ENCODE measurements around the gene EYA3. TPM values are rescaled to one million over a fixed set of nuclear protein-coding genes. Genes with fewer than 3 reads are reported as not detected.

The EYA3 gene
- total RNA-seq, 4 donors from 2014 or later = 8.4 to 14.5 (median 9.6) TPM

DNA sequence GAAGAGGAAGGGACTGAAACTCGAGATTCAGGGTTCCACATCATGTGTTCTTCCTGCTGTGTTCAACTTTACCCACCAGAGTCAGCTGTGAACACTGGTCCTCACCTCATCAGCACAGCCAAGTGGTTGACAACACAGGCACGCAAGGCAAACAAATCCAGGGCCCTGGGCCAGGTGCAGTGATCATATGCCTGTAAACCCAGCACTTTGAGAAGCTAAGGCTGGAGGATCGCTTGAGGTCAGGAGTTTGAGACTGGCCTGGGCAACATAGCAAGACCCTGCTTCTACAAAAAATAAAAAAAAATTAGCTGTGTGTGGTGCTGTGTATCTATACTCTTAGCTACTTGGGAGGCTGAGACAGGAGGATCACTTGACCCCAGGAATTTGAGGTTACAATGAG lies 137.0 kb downstream of the EYA3 start:
- Histone ChIP-seq H3K9me3 (no peaks in the 10 kb centered on the region), H3K27me3 (no peaks in the 10 kb centered on the region), H3K36me3 (no peaks in the 10 kb centered on the region), H3K4me3 (no peak overlapping the region), H3K4me1 (no peaks in the 10 kb centered on the region), H3K27ac (no peak overlapping the region)
- TF ChIP-seq, protein P1, sequence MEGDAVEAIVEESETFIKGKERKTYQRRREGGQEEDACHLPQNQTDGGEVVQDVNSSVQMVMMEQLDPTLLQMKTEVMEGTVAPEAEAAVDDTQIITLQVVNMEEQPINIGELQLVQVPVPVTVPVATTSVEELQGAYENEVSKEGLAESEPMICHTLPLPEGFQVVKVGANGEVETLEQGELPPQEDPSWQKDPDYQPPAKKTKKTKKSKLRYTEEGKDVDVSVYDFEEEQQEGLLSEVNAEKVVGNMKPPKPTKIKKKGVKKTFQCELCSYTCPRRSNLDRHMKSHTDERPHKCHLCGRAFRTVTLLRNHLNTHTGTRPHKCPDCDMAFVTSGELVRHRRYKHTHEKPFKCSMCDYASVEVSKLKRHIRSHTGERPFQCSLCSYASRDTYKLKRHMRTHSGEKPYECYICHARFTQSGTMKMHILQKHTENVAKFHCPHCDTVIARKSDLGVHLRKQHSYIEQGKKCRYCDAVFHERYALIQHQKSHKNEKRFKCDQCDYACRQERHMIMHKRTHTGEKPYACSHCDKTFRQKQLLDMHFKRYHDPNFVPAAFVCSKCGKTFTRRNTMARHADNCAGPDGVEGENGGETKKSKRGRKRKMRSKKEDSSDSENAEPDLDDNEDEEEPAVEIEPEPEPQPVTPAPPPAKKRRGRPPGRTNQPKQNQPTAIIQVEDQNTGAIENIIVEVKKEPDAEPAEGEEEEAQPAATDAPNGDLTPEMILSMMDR (IDR thresholded peaks at IDR 0.05) = no peak
- TF ChIP-seq POLR2A (IDR thresholded peaks at IDR 0.05) (no peak), EP300 (IDR thresholded peaks at IDR 0.05) (no peak), POLR2AphosphoS5 (IDR thresholded peaks at IDR 0.05) (no peak)
- no peak for ATAC-seq
- WGBS, 2 donors (ENCODE audit: low coverage in 1 of 2) = 40 to 63% methylated on average over 1 to 3 of the region's 3 CpGs

DNA sequence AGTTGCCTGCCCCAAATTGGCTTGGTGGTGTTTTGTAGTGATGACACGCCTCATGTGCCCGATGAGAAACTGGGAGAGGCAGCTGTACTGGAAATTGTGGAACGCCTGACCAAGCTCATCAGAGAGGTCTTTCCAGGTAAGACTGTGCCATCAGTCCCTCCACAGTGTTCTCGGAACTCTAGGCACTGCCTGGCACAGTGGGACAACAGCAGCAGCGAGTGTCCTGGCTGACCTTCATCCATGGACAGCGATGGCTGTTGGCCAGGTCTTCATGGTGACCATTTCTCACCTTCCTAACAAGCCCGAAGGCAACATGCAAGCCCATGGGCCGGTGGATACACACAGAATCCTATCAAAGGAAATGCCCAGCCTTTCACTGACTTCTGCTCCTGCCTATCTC lies 139.4 kb downstream of the EYA3 start:
- H3K27me3 ChIP-seq = peaks cover 5% of the 10 kb centered on the region
- no peak overlapping the region for H3K4me3 ChIP-seq
- no peak overlapping the region for H3K27ac ChIP-seq
- no peak for ATAC-seq
- WGBS, 2 donors (ENCODE audit: low coverage in 1 of 2) = 86 to 87% methylated on average over 3 to 5 of the region's 8 CpGs
- H3K36me3 ChIP-seq = no peaks in the 10 kb centered on the region
- no peak for TF ChIP-seq EP300 (IDR thresholded peaks at IDR 0.05)
- H3K9me3 ChIP-seq = no peaks in the 10 kb centered on the region
- H3K4me1 ChIP-seq = no peaks in the 10 kb centered on the region

DNA sequence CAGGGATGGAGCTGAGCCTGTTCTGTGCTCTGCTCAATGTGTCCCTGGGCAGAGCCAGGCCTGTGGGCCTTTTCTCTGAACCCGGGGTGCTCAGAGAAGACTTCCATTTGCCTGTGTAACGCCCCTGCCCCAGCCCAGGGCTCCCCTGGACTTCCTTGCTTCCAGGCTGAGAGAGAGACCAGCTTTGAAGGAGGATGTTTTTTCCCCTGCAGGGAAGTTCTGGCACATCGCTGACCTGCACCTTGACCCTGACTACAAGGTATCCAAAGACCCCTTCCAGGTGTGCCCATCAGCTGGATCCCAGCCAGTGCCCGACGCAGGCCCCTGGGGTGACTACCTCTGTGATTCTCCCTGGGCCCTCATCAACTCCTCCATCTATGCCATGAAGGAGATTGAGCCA lies 143.4 kb downstream of the EYA3 start:
- no peaks in the 10 kb centered on the region for H3K36me3 ChIP-seq
- no peak for ATAC-seq
- no peak overlapping the region for H3K27ac ChIP-seq
- H3K9me3 ChIP-seq = no peaks in the 10 kb centered on the region
- WGBS, 2 donors (ENCODE audit: low coverage in 1 of 2) = 61 to 90% methylated on average over 2 of the region's 5 CpGs
- no peak overlapping the region for H3K4me3 ChIP-seq
- H3K27me3 ChIP-seq = peaks cover 12% of the 10 kb centered on the region
- no peaks in the 10 kb centered on the region for H3K4me1 ChIP-seq
- TF ChIP-seq, protein P1 (IDR thresholded peaks at IDR 0.05) = no peak
- TF ChIP-seq EP300 (IDR thresholded peaks at IDR 0.05) (no peak), POLR2A (IDR thresholded peaks at IDR 0.05) (no peak), POLR2AphosphoS5 (IDR thresholded peaks at IDR 0.05) (no peak)

DNA sequence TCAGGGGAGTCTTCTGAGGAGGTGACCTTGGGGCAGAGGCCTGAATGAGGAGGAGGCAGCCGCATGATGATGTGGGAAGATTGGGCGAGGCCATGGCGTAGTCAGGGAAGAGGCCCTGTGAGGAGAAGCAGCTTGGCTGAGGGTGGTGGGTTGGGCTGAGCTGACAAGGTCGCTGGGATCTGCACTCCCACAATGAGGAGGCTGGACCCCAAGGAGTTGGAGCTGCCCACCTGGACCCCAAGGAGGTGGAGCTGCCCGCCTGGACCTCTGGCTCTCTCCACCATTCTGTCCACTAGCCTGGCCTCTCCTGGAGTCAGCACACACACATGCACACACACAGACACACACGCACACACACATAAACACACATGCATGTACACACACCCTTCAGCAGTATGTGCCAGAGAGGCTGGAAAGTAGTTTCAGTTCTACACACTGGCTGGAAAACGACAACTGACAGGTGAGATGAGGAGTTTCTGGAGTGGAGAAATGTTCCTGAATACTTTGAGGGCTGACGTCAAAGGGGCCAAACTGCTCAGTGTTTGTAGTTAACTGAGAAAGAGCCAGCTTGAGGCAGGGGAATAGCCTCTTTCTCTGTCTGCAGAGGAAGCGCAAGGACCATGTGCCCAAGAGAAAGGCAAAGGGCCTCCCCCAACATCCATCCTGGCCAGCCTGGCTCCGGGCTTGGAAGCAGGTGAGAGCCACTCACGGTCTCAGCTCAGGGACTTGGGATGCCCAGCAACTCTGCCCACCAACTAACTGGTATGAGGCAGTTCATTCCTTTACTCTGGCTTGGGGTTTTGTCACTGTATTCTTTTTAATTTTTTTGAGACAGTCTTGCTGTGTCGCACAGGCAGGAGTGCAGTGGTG lies 146.5 kb downstream of the EYA3 start:
- TF ChIP-seq EP300 (IDR thresholded peaks at IDR 0.05) (no peak), POLR2AphosphoS5 (IDR thresholded peaks at IDR 0.05) (no peak), POLR2A (IDR thresholded peaks at IDR 0.05) (no peak)
- TF ChIP-seq, protein P1 (IDR thresholded peaks at IDR 0.05) = no peak
- Histone ChIP-seq H3K4me3 (no peak overlapping the region), H3K27ac (no peak overlapping the region), H3K9me3 (no peaks in the 10 kb centered on the region), H3K36me3 (no peaks in the 10 kb centered on the region), H3K4me1 (no peaks in the 10 kb centered on the region), H3K27me3 (peaks cover 12% of the 10 kb centered on the region)
- 69 to 73% methylated on average over 5 to 9 of the region's 12 CpGs for WGBS, 2 donors (ENCODE audit: low coverage in 1 of 2)
- ATAC-seq = no peak

DNA sequence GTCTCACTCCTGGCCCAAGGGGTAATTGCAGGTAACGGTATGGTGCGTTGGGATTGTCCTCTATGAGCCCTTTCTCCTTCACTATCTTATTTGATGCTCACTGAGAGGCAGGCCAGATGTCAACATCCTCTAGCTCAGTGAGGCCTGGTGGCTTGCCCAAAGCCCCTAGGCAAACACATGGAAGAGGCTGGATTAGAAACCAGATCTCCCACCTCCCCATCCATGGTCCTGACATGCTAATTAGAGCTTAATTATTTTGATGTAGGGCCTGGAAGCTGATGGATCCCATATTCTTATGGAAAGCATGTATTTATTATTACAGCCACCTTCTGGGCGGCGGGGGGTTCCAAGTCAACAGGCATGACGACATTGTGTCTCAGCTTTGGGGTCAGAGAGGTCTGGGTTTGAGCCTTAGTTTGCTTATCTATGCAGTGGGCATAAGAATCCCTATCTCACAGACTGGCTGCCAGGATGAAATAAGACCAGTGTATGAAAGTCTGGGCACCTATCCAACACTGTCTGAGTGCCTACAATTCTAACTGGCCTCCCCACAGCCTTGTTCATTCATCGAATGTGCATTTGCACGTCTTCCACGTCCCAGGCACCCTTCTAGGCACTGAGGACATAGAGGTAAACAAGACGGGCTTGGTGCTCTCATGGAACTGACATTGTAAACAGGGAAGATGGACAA lies 147.4 kb downstream of the EYA3 start:
- no peaks in the 10 kb centered on the region for H3K36me3 ChIP-seq
- 83 to 95% methylated on average over 3 to 9 of the region's 9 CpGs for WGBS, 2 donors (ENCODE audit: low coverage in 1 of 2)
- no peak overlapping the region for H3K4me3 ChIP-seq
- H3K27me3 ChIP-seq = peaks cover 18% of the 10 kb centered on the region
- H3K27ac ChIP-seq = no peak overlapping the region
- H3K4me1 ChIP-seq = no peaks in the 10 kb centered on the region
- no peaks in the 10 kb centered on the region for H3K9me3 ChIP-seq
- ATAC-seq = no peak
- TF ChIP-seq POLR2AphosphoS5 (IDR thresholded peaks at IDR 0.05) = no peak
- no peak for TF ChIP-seq EP300 (IDR thresholded peaks at IDR 0.05)

Data from gastroesophageal sphincter (tissue), 4 donors.